DMS79 (cell line): ENCODE results near the gene SLC15A3.

Source experiments
- DNase-seq: peaks from one replicate; lab custom pipeline; 2025; lab: John Stamatoyannopoulos, UW

Gene SLC15A3

GRCh38 chr11:60945295-60945667, 6.7 kb downstream of the SLC15A3 start:
- no peak for DNase-seq

- no peak for DNase-seq
These were observed 7.3 kb downstream of the SLC15A3 start for GRCh38 chr11:60944490-60945294.

DNA sequence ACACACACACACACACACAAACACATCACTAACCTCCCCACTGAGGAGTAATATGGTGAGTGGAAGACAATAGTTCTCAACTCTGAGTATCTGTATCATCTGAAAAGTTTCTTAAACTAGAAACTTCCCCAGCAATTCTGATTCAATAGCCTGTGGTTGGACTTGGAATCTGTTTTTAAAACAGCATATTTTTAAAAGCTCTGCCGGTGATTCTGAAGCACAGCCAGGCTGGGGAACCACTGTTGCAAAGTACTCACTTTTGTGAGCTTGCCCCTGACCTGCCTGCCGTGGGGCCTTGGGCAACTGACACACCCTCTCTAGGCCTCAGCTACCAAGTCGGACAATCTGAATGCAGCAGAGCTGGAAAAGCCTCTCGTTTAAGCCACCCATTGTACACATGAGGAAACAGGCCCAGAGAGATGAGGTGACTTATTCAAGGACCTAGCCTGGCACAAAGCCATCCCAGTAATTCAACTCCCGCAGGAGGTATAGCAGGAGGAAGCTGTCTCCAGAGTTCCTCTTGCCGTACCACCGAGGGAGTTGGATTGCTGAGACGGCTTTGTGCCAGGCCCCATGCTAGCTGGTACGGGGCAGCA, 8.9 kb downstream of the SLC15A3 start:
- DNase-seq: peak; percentile 76

DNA sequence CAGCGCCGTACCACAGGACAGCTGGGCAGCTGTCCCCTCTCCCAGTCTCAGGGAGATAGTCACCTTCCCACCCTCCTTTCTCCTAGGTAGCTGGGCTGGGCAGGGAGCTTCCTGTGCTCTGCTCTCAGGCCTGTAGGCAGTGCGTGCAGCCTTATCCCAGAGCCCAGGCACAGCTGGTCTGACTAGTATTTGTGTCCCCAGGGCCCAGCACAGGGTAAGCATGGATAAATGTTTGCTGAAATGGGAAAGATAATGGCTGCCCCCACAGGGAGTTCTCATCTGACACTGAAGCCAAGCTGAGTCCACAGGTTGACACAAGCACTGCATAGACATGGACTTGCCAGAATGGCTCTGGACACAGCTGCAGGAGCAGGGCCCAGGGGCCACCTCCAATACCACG, 9.8 kb downstream of the SLC15A3 start:
- no peak for DNase-seq

GRCh38 chr11:60941371-60942119, 10.4 kb downstream of the SLC15A3 start:
- no peak for DNase-seq

GRCh38 chr11:60939855-60940254, 12.1 kb downstream of the SLC15A3 start:
- DNase-seq: no peak

GRCh38 chr11:60939301-60939700, 12.7 kb downstream of the SLC15A3 start:
- no peak for DNase-seq

DNA sequence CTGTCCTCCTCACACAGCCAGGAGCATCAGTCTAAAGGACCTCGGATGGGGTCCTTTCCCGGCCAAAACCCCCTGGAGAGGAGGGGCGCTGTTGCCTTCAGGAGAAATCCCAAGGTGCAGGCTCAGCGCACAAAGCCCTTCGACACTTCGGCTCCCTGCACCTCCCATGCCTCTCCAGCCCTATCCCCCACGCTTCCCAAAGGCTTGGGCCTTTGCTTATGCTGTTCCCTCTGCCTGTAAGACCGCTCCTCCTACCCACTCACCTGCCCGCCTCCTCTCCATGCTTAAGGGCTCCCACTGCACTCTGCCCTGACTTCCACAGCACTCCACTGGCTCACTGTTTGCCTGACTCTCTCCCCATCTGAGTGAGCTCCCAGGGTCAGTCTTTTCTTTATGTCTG, 13.5 kb downstream of the SLC15A3 start:
- DNase-seq: no peak

- no peak for DNase-seq
These were observed 14.2 kb downstream of the SLC15A3 start for GRCh38 chr11:60937811-60938210.

DNA sequence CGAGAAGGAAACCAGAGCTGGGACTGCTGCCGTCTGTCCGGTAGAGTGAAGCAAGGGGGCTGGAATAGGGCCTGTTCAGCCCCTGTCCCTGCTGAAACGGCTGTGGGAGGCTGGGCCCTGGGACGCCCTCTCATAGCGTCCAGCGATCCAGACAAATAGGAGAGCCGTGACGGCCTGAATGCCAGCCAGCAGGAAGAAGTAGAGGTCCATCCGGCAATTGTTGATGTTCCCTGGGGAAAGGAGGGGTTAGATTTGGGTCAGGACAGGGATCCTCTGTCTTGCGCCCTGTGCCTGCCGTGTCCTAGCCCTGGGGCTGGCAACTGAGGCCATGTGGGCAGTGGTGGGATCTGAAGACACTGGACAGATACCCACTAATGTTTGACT, 14.8 kb downstream of the SLC15A3 start:
- no peak for DNase-seq

DNA sequence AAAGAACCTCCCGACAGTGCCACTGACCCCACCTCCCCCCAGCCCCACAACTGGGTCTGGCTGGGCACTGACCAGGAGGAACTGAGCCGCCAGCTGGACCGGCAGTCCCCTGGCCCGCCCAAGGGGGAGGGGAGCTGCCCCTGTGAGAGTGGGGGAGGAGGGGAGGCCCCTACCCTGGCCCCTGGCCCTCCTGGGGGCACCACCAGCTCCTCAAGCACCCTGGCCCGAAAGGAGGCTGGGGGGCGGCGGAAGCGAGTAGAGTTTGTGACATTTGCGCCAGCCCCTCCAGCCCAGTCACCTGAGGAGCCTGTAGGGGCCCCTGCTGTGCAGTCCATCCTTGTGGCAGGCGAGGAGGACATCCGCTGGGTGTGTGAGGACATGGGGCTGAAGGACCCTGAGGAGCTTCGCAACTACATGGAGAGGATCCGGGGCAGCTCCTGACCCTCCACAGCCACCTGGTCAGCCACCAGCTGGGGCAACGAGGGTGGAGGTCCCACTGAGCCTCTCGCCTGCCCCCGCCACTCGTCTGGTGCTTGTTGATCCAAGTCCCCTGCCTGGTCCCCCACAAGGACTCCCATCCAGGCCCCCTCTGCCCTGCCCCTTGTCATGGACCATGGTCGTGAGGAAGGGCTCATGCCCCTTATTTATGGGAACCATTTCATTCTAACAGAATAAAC, 15.4 kb downstream of the SLC15A3 start:
- no peak for DNase-seq

- no peak for DNase-seq
These were observed 16.1 kb downstream of the SLC15A3 start for GRCh38 chr11:60935676-60936442.

GRCh38 chr11:60934790-60935605, 17.0 kb downstream of the SLC15A3 start:
- no peak for DNase-seq

GRCh38 chr11:60934124-60934789, 17.7 kb downstream of the SLC15A3 start:
- no peak for DNase-seq

DNA sequence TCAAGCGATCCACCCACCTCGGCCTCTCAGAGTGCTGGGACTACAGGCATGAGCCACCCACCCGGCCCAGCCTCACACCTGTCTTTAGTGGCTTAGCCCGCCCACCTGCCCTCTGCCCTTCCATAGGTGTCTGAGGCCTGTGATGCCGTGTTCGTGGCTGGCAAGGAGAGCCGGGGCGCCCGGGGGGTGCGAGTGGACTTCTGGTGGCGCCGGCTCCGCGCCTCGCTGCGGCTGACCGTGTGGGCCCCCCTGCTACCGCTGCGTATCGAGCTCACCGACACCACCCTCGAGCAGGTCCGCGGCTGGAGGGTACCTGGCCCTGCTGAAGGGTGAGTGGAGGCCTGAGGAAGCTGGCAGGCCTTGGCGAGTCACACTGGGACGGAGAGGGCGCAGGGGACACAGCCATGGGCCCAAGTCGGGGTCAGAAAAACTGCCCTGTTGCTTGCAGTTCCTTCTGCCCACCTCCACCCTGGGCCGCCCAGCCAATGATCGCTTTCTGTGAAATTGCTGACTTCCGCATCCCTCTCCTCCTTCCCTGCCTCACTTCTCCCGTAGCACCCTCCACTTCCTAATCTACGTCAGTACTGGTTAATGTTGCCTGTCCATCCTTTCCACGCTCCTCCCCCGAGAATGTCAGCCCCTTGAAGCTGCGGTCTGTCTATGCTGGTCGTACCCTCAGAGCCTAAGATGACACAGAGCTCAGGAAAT, 18.4 kb downstream of the SLC15A3 start:
- DNase-seq: no peak

DNA sequence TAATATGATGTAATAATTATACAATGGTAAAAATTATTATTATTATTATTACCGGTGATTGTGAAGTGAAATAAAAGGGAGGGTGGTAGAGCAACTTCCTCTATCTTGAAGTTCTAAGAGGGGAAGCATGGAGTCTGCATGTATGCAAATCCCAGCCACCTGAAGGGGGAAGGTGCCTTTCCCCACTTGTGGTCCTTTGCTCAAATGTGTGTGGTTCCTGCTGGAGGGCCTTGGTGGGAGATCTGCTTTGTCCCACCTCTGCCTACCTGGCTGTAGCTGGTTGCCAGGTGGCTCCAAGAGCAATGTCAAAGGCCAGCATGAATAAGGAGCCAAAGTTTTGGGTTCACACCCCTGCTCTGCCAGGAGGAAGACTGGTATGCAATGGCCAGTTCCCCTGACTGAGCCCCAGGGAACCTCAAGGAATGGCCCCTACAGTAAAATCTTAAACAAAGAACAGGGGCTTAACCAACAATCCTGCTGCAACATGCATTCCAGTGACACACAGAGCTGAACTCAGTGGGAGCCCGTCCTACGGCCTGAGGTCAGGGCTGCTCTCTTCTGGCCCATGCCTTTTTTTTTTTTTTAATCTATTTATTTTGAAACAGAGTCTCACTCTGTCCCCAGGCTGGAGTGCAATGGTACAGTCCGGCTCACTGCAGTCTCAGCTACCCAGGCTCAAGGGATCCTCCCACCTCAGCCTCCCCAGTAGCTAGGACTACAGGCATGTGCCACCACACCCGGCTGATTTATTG, 19.2 kb downstream of the SLC15A3 start:
- no peak for DNase-seq

- no peak for DNase-seq
These were observed 20.1 kb downstream of the SLC15A3 start for GRCh38 chr11:60931917-60932316.

- DNase-seq: no peak
These were observed 21.6 kb downstream of the SLC15A3 start for GRCh38 chr11:60930394-60930793.

DNA sequence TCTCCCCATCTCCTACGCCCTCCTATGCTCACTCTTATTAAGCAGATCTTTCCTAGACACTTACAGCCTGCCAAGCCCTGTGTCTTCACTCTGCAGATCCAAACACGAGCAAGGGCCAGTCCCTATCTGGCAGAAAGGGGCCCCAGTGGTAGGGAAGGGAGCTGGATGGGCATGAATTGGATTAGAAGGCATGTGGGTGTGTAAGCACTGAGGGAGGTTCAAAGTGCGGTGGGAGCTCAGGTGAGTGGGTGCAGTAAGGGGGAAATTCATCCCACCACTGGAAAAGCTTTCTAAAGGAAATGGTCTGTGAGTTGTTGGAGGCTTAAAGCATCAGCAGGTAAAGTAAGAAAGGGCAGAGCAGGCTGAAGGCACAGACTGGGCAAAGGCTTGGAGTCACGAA, 22.2 kb downstream of the SLC15A3 start:
- no peak for DNase-seq
